ENCODE data around the gene ITPKA. TPM values are rescaled to one million over a fixed set of nuclear protein-coding genes. Genes with fewer than 3 reads are reported as not detected.

Gene ITPKA
- total and polyA plus RNA-seq, 2 of the 13 experiments (the other 11 are each of a cell fraction or from before 2014, with no cell fraction given): 13.2 to 41.3 TPM

- TF ChIP-seq ZNF597 (CRISPR knock-in tag; IDR thresholded peaks at IDR 0.05) (no peak), MYNN (CRISPR knock-in tag; IDR thresholded peaks at IDR 0.05; ENCODE audit: low read depth) (no peak; the same call in 1 of the 2 replicates), ZFAT (CRISPR knock-in tag; conservative IDR thresholded peaks at IDR 0.05) (no peak), GFI1 (CRISPR knock-in tag; IDR thresholded peaks at IDR 0.05; ENCODE audit: borderline replicate concordance) (peak; percentile 63; the same call in 1 of the 2 replicates), ZNF274 (CRISPR knock-in tag; IDR thresholded peaks at IDR 0.05) (peak; percentile 67; the same call in 1 of the 2 replicates), ONECUT2 (CRISPR knock-in tag; IDR thresholded peaks at IDR 0.05) (no peak), ZNF781 (CRISPR knock-in tag; IDR thresholded peaks at IDR 0.05; ENCODE audit: borderline replicate concordance, not compliant biosample characterization) (peak; percentile 66), ZNF746 (CRISPR knock-in tag; IDR thresholded peaks at IDR 0.05) (peak; percentile 91), DRAP1 (CRISPR knock-in tag; IDR thresholded peaks at IDR 0.05) (peak; percentile 65), ZNF775 (CRISPR knock-in tag; IDR thresholded peaks at IDR 0.05; ENCODE audit: borderline replicate concordance) (no peak; the same call in 1 of the 2 replicates), GZF1 (CRISPR knock-in tag; IDR thresholded peaks at IDR 0.05) (peak; percentile 77), GATA4 (IDR thresholded peaks at IDR 0.05; ENCODE audit: borderline replicate concordance, low read depth) (no peak; the same call in 1 of the 2 replicates), KDM3A (CRISPR knock-in tag; IDR thresholded peaks at IDR 0.05; ENCODE audit: low read depth) (peak; percentile 92; the same call in 1 of the 2 replicates), ZNF772 (CRISPR knock-in tag; IDR thresholded peaks at IDR 0.05) (peak; percentile 83; the same call in 1 of the 2 replicates), AHDC1 (CRISPR knock-in tag; IDR thresholded peaks at IDR 0.05; ENCODE audit: borderline replicate concordance) (no peak), THAP9 (CRISPR knock-in tag; IDR thresholded peaks at IDR 0.05; ENCODE audit: borderline replicate concordance) (no peak; the same call in 1 of the 2 replicates), ZNF580 (CRISPR knock-in tag; IDR thresholded peaks at IDR 0.05; ENCODE audit: borderline replicate concordance, low read depth) (peak; percentile 86; the same call in 1 of the 2 replicates)
These were observed 2.3 kb downstream of the ITPKA start (continued) for GRCh38 chr15:41495736-41496599.
